Hematopoietic multipotent progenitor cell treated with erythropoietin and hydrocortisone succinate and interleukin-3 and kit ligand, for 15 days (in vitro differentiated cells): Measurements from ENCODE around the gene ENPP4.
"Not testable (repeated sequence)": the region's sequence is repeated elsewhere in the genome, so short reads cannot be mapped to it uniquely, and the experiment has no call there.

Experiments
- DNase-seq: peaks from one replicate; pipeline ENCODE4 v3.0.0-alpha.2; 2015; ENCODE audit warnings: low spot score

The ENPP4 gene

DNA sequence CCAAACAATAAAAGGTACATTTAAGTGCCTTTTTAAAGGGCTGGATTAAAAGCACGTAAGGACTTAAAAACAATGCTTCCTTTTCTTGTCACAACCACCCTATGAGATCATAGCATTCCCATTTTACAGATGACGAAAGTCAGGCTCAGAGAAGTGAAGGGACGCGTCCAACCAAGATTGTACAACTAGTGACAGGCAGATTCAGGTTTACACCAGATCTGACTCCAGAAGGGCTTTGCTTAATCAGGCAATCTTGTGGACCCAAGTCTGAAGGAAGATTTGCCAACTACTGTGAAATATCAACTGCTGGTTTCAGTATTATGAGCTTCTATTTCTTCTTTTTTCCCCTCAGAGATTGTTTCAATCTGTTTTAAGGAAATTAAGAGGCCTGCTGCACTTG, 877 bp downstream of the ENPP4 start:
- DNase-seq: peak; percentile 5

- not testable (repeated sequence) for DNase-seq
These were observed 1.5 kb downstream of the ENPP4 start for GRCh38 chr6:46131291-46131690.

DNA sequence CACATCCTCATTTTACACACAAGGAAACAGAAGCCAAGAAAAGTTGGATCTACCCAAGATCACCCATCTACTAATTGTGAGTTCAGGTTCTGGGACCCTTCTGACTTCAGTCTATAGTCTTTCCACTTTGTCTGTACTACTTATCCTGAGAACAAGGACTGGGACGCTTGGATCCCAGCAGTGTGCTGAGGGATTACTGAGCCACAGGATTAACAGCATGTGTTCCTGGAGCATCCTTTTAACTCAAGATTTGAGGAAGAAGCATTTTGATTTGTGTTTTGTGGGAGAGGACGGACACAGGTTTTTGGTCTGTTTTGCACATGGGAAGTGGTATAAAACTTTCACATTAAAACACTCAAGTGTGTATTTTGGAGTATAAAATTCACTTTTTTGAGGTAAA, 4.4 kb downstream of the ENPP4 start:
- DNase-seq: no peak

DNA sequence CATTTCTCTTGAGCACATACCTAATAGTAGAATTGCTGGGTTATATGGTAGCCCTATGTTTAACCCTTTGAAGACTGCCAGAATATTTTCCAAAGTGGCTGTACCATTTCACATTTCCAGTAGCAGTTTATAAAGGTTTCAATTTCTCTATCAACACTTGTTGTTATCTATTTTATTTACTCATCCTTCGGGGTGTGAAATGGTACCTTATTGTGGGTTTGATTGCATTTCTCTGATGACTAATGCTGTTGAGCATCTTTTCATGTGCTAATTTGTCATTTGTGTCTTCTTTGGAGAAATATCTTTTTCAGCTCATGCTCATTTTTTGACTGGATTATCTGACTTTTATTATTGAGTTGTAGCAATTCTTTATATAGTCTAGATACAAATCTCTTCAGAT, 5.4 kb downstream of the ENPP4 start:
- DNase-seq: no peak

DNA sequence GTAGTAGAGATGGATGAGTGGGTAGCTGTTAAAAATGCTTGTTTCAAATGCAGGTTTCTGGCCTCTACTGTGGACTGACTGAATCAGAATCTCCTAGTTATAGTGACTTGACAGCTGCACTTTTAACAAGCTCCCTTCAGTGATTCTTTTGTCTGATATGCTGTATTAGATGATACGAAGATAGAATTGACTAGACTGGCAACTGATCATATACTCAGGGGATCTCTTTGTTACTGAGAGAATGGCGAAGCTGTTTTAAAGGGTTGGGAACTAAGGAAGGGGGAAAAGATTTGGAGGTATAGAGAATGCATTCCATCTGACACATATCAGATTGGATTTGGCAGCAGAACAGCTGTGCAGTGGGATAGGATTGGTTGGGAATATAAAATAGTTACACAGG, 7.0 kb downstream of the ENPP4 start:
- DNase-seq: no peak

GRCh38 chr6:46137387-46137786, 7.6 kb downstream of the ENPP4 start:
- no peak for DNase-seq

GRCh38 chr6:46138281-46138680, 8.5 kb downstream of the ENPP4 start:
- no peak for DNase-seq

- no peak for DNase-seq
These were observed 14.5 kb downstream of the ENPP4 start for GRCh38 chr6:46144270-46144669.

DNA sequence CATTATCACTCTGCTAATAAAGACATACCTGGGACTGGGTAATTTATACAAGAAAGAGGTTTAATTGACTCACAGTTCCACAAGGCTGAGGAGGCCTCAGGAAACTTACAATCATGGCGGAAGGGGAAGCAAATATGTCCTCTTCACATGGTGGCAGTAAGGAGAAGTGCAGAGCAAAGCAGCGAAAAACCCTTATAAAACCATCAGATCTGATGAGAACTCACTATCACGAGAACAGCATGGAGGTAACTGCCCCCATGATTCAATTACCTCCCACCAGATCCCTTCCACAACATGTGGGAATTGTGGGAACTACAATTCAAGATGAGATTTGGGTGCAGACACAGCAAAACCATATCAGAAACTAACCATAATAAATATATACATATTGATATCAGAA, 19.3 kb downstream of the ENPP4 start:
- not testable (repeated sequence) for DNase-seq

DNA sequence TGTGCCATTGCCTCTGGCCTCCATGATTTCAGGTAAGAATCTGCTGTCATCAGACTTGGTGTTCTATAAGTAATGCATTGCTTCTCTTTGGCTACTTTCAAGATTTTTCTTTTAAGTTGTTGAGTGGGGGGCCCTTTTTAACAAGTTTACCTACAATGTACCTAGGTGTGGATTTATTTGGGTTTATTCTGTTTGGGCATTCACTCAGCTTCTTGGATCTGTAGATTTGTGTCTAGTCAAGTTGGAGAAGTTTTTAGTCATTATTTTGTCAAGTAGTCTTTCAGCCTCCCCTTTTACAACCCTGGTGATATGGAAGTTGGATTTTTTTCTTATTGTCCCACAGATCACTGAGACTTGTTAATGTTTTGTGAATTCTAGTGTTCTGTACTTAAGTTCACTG, 26.9 kb downstream of the ENPP4 start:
- no peak for DNase-seq

- DNase-seq: no peak
These were observed 29.4 kb downstream of the ENPP4 start for GRCh38 chr6:46159229-46159628.

- DNase-seq: no peak
These were observed 30.3 kb downstream of the ENPP4 start for GRCh38 chr6:46160102-46160501.

DNA sequence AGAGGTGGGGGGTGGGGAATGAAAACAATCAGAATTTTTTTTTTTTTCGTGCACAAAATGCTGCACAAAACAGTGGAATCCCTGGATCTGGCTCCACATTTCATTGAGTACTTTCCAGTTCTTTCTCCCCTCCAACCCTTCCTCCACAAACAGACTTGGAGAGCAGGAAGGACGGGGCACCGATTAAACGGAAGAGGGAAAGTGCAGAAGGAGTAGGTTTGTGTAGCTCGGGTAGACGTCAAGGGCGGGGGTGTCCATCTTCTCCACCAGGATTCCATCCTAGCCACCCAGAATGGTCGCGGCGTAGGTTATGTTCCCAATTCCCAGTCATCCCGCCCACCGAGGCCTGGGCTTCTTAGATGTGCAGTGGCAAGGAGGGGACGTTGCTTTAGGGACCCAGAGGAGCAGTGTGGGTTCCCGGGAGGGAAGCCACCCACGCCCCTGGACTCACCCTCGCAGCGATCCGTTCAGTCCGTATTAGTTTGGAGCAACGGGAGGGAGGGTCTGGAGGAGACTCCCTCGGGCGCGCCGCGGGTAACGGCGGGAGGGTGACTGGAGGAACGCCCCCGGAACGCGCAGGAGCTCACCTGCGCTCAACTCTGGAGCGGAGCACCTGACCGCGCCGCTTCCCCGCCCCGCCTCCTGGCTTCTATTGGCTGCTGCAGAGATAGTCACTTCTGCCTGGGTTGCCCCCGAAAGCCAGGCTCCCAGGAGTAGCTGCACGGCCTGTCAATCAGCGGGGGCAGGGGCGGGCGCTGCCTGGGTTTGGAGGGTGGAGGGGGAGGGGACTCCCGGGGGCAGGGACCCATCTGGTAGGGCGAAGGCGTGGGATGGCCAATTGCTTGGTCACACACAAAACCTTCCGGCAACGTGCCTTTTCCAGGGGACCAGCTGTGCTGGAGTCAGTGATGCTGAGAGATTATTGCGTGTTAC, 40.8 kb downstream of the ENPP4 start, which contains the start of gene ENPP5:
Gene ENPP5 (minus strand): TSS at position 624 of the 933 bp plus-strand sequence. CDS start 2,718 bp downstream, outside the sequence.
- DNase-seq: no peak

DNA sequence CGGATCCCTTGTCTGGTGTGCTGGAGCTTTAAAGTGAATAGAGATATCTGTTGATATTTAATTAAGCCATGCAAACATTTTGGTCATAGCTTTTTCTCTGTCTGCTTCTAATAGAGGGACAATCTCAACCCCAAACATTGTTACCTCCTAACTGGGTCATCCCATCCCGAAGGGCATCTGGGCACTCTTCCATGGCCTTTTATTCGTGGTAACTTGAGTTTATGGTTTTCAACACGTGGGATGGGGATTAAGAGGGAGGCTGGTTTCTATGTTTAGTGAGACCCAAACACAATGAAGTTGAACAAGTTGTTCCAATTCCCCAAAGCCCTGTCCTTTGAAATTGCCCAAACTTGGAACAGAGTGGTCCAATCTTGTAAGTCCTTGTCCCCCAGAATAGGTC, 42.4 kb downstream of the ENPP4 start:
- no peak for DNase-seq

- no peak for DNase-seq
These were observed 45.1 kb downstream of the ENPP4 start for GRCh38 chr6:46174904-46175303.

DNA sequence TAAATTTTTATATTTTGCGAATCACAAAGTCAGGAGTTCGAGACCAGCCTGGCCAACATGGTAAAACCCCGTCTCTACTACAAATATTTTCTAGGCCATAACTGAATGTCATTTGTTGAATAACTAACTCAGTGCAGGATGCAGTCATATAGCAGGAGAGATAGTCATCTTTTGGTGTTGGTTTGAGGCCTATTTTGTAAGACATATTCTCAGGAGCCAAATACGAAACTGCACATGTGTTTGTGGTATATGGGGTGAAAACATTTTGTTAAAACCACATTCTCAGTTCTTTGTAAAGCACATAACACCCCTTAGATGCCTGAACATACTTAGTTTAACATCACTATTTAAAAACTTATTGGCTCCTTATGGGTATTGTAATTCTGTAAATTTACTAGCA, 45.7 kb downstream of the ENPP4 start:
- no peak for DNase-seq

GRCh38 chr6:46175976-46176375, 46.2 kb downstream of the ENPP4 start:
- no peak for DNase-seq

DNA sequence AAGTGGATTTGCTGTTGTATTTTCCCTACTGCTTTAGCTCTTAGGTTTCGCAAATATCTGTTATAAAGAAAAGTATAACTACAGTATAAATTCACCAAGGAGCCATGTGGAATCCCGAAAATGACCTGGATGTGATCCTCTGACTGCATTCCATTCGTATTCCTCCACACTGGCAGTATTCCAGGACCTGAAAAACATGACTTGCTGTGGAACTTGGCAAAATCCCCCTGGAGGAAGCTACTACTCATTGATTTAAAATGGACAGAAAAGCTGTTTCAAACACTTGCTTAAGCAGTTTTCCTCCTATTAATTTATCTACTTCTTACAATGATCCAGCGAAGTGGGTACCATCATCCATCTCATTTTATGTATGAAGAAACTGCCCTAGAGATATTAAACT, 54.3 kb downstream of the ENPP4 start:
- DNase-seq: no peak

GRCh38 chr6:46186583-46186982, 56.8 kb downstream of the ENPP4 start:
- no peak for DNase-seq

DNA sequence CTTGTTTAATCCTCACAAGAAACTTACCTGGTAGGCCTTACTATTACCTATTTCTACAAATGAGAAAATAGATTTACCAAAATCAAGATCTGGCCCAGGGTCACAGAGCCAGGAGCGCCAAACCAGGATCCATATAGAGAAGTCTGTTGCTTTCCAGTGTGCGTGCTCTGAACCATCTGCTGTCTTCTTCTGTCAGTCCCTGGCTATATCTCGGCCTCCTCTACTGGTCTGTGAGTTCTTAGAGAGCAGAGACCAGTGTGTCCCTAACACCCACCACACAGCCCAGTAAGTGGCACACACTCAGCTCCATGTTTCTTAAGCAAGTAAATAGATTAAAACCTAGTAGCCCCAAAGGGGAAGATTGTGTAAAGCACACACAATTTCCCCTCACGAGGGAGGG, 59.9 kb downstream of the ENPP4 start:
- no peak for DNase-seq

DNA sequence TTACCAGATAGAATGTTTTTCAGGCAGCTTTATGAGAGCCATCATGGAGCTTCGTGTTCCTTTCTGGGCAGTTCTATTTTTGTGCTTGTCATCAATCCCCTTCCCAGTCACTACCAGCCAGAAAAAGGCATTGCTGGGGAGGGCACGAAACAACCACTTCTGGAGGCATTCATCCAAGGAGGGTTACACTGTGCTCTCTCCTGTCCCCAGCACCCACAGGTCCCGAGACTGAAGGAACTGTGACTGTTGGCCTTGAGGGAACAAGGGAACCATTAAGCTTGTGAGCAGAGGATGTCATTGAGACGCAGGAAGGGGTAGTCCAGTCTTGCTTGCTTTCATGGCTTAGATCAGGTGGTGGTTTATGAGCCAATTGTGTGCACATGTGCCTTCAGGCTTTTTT, 61.1 kb downstream of the ENPP4 start:
- DNase-seq: no peak

- no peak for DNase-seq
These were observed 62.2 kb downstream of the ENPP4 start for GRCh38 chr6:46191961-46192360.
